ENCODE measurements around the gene TSHZ1. TPM values are rescaled to one million over a fixed set of nuclear protein-coding genes. Genes with fewer than 3 reads are reported as not detected.

The TSHZ1 gene
- polyA plus RNA-seq, 1 donor from 2014 or later: 1.1 TPM

DNA sequence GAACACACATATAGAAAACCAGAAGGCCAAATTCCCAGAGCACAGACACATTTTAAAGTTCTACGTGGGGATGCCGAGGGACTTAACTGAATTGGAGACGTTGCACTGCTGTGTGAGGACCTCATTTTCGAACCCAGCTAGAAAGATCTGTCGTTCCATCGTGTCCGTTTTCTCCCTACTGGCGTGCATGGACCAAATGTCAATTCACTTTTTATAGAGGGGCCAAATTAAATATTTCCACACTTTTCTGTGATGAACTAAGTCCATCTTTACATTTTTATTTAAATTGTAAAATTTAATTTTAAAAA is 692 bp upstream of the TSHZ1 start:
- H3K27ac ChIP-seq (ENCODE audit: low read length): no peak overlapping the region
- peaks cover 4% of the 10 kb centered on the region for H3F3A ChIP-seq (ENCODE audit: insufficient read depth, low read length, poor library complexity, severe bottlenecking)
- no peak overlapping the region for H2AFZ ChIP-seq (ENCODE audit: low read depth, low read length)
- no peaks in the 10 kb centered on the region for H3K9me3 ChIP-seq (ENCODE audit: low read length)
- H3K27me3 ChIP-seq (ENCODE audit: insufficient read depth, low read depth, low read length): peaks cover 83% of the 10 kb centered on the region
- peak overlapping the region; percentile 75 for H3K4me3 ChIP-seq (ENCODE audit: low read length)
- no peaks in the 10 kb centered on the region for H3K36me3 ChIP-seq (ENCODE audit: insufficient read depth, low read length)
- peaks cover 25% of the 10 kb centered on the region for H3K79me2 ChIP-seq (replicated peaks; ENCODE audit: insufficient read depth, low read length)
- H4K20me1 ChIP-seq (ENCODE audit: insufficient read depth): peaks cover 5% of the 10 kb centered on the region
- H3K4me2 ChIP-seq (ENCODE audit: low read length): peak overlapping the region; percentile 63
- no peak for TF ChIP-seq EP300 (conservative IDR thresholded peaks at IDR 0.05; ENCODE audit: poor library complexity, severe bottlenecking)
- no peak for TF ChIP-seq POLR2AphosphoS5 (IDR thresholded peaks at IDR 0.05)
- TF ChIP-seq TAF1 (IDR thresholded peaks at IDR 0.05; ENCODE audit: low read depth): no peak
- TF ChIP-seq EZH2 (IDR thresholded peaks at IDR 0.05; ENCODE audit: borderline replicate concordance, insufficient read depth, low read length, poor library complexity, severe bottlenecking): no peak
- TF ChIP-seq, protein P1, sequence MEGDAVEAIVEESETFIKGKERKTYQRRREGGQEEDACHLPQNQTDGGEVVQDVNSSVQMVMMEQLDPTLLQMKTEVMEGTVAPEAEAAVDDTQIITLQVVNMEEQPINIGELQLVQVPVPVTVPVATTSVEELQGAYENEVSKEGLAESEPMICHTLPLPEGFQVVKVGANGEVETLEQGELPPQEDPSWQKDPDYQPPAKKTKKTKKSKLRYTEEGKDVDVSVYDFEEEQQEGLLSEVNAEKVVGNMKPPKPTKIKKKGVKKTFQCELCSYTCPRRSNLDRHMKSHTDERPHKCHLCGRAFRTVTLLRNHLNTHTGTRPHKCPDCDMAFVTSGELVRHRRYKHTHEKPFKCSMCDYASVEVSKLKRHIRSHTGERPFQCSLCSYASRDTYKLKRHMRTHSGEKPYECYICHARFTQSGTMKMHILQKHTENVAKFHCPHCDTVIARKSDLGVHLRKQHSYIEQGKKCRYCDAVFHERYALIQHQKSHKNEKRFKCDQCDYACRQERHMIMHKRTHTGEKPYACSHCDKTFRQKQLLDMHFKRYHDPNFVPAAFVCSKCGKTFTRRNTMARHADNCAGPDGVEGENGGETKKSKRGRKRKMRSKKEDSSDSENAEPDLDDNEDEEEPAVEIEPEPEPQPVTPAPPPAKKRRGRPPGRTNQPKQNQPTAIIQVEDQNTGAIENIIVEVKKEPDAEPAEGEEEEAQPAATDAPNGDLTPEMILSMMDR (IDR thresholded peaks at IDR 0.05; ENCODE audit: poor library complexity, severe bottlenecking): no peak
- TF ChIP-seq, protein P2, sequence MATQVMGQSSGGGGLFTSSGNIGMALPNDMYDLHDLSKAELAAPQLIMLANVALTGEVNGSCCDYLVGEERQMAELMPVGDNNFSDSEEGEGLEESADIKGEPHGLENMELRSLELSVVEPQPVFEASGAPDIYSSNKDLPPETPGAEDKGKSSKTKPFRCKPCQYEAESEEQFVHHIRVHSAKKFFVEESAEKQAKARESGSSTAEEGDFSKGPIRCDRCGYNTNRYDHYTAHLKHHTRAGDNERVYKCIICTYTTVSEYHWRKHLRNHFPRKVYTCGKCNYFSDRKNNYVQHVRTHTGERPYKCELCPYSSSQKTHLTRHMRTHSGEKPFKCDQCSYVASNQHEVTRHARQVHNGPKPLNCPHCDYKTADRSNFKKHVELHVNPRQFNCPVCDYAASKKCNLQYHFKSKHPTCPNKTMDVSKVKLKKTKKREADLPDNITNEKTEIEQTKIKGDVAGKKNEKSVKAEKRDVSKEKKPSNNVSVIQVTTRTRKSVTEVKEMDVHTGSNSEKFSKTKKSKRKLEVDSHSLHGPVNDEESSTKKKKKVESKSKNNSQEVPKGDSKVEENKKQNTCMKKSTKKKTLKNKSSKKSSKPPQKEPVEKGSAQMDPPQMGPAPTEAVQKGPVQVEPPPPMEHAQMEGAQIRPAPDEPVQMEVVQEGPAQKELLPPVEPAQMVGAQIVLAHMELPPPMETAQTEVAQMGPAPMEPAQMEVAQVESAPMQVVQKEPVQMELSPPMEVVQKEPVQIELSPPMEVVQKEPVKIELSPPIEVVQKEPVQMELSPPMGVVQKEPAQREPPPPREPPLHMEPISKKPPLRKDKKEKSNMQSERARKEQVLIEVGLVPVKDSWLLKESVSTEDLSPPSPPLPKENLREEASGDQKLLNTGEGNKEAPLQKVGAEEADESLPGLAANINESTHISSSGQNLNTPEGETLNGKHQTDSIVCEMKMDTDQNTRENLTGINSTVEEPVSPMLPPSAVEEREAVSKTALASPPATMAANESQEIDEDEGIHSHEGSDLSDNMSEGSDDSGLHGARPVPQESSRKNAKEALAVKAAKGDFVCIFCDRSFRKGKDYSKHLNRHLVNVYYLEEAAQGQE (IDR thresholded peaks at IDR 0.05; ENCODE audit: borderline replicate concordance): no peak
- no peak for TF ChIP-seq SMC3 (conservative IDR thresholded peaks at IDR 0.05; ENCODE audit: poor library complexity)
- TF ChIP-seq MXI1 (conservative IDR thresholded peaks at IDR 0.05; ENCODE audit: poor library complexity, severe bottlenecking): no peak
- TF ChIP-seq RAD21 (conservative IDR thresholded peaks at IDR 0.05): no peak
- H3K9me2 ChIP-seq (ENCODE audit: insufficient read depth, low read length): no peaks in the 10 kb centered on the region
- H3K9ac ChIP-seq (ENCODE audit: low read length): no peak overlapping the region

DNA sequence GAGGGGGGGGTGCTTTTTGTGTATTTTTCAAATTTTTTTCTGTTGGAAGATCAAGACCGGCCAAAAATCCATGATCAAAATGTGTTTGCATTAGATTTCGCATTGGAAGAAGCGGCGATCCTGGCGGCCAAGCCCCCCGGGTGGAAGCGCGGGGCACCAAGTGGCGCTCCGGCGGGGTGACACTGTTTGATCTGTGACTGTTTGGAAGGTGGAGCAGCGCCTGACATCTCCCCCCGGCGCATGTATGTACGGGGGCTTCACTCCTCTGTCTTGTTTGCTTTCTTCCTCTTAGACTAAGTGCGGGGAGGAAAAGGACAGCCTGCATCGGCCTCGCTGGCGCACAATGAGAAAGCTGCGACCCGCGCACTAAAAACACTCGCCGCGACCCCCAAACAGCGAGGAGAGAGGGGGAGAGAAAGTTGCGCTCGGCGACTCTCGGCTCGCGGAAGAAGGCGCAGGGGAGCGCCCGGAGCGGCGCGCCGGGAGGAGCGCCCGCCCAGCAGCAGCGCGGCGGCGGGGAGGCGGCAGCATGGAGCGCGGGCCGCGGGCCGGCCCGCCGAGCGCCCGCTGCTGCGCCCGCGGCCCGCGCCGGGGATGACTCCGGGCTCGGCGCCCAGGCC is 515 bp downstream of the TSHZ1 start:
- H2AFZ ChIP-seq (ENCODE audit: low read depth, low read length): no peak overlapping the region
- H3K9me2 ChIP-seq (ENCODE audit: insufficient read depth, low read length): no peaks in the 10 kb centered on the region
- no peaks in the 10 kb centered on the region for H3K9me3 ChIP-seq (ENCODE audit: low read length)
- H3K4me2 ChIP-seq (ENCODE audit: low read length): peak overlapping the region; percentile 84
- peak overlapping the region; percentile 75 for H3K4me3 ChIP-seq (ENCODE audit: low read length)
- H3K79me2 ChIP-seq (replicated peaks; ENCODE audit: insufficient read depth, low read length): peaks cover 17% of the 10 kb centered on the region
- no peak overlapping the region for H3K27ac ChIP-seq (ENCODE audit: low read length)
- peaks cover 5% of the 10 kb centered on the region for H4K20me1 ChIP-seq (ENCODE audit: insufficient read depth)
- H3K36me3 ChIP-seq (ENCODE audit: insufficient read depth, low read length): no peaks in the 10 kb centered on the region
- H3K27me3 ChIP-seq (ENCODE audit: insufficient read depth, low read depth, low read length): peaks cover 80% of the 10 kb centered on the region
- TF ChIP-seq MXI1 (conservative IDR thresholded peaks at IDR 0.05; ENCODE audit: poor library complexity, severe bottlenecking) (no peak), EZH2 (IDR thresholded peaks at IDR 0.05; ENCODE audit: borderline replicate concordance, insufficient read depth, low read length, poor library complexity, severe bottlenecking) (no peak), POLR2AphosphoS5 (IDR thresholded peaks at IDR 0.05) (no peak), EP300 (conservative IDR thresholded peaks at IDR 0.05; ENCODE audit: poor library complexity, severe bottlenecking) (no peak), SMC3 (conservative IDR thresholded peaks at IDR 0.05; ENCODE audit: poor library complexity) (no peak), TAF1 (IDR thresholded peaks at IDR 0.05; ENCODE audit: low read depth) (no peak), RAD21 (conservative IDR thresholded peaks at IDR 0.05) (no peak)
- TF ChIP-seq, protein P1 (IDR thresholded peaks at IDR 0.05; ENCODE audit: poor library complexity, severe bottlenecking): no peak
- TF ChIP-seq, protein P2 (IDR thresholded peaks at IDR 0.05; ENCODE audit: borderline replicate concordance): no peak
- H3K9ac ChIP-seq (ENCODE audit: low read length): peak overlapping the region; percentile 42
- peaks cover 4% of the 10 kb centered on the region for H3F3A ChIP-seq (ENCODE audit: insufficient read depth, low read length, poor library complexity, severe bottlenecking)

All from neural cell (in vitro differentiated cells).